GM18870 (cell line): Measurements from ENCODE around the gene FOXJ1.

ENCODE experiments used
- ATAC-seq: cut with Tn5 transposase; IDR thresholded peaks from one replicate; pipeline ENCODE4 v1.9.1; 2021; ENCODE audit warnings: moderate library complexity; ENCODE audit not compliant: unreplicated experiment

Gene FOXJ1

DNA sequence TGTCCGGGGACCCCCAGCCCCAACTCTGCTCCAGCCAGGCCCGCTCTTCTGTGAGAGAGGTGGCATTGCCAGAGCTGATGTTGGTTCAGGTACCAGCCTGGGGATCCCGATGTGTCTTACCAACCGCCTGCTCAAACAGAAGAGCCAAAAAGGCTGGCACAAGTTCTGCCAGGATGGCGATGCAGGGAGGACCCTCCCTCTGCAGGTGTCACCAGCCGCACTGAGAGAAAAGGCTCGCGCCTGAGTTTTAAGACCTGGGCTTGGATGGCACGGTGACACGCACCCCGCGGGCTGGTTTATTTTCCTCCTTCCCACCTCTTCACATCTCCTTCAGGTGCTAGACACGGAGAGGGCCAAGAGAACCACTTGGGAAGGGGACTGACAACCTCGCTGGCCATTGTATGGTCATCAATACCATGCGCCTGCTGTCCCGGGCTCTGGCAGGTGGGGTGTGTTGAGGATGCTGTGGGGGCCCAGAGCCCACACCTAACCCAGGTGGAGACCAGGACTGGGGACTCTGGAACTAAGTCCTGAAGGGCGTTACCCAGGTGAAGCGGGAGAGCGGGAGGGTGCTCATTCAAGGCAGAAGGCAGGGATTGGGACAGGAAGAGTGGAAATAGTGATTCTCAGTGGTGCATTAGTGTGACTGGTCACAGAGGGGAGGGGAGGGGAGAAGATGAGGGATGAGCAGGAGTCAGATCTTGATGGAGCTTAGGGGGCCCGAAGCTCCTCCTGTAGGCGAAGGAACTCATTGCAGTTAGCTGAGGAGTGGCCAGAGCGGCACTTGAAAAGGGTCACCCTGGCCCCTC is 16.3 kb downstream of the FOXJ1 start:
- no peak for ATAC-seq

DNA sequence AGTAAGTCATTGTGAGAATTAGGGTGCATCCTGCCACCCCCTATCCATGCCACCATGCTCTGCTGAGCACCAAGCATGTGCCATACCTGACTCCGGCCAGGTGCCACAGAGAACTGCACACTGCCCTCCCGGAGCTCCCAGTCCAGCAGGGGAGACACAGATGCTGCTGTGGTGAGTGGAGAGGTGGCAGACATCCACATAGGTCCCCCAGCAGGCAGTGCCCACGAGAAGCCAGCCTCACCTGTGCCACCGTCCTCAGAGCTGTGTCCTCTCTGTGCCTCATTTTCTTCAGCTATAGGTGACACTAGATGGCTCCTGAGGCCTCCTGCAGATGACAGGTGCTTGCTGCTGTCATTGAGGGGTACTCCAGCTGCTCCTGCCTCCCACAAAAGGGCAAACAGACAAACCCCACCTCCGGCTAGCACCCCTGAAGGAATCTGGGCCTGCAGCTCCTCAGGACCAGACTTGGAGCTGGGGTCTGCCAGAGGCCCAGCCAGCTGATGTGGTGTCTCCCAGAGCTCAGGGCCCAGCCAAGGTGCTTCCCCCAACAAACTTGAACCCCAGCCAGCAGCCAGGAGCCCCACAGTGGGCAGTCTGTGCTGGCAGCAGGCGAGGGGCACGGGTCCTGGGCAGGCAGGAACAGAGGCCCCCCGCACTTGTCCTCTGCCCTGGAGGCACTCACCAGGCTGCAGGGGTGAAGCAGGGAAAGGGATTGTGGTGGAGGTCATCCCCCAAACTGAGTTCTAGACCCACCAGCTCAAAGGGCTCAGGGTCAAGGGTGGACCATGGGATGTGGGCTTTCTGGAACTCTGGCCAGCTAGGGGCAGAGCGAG is 17.1 kb downstream of the FOXJ1 start:
- ATAC-seq: no peak

DNA sequence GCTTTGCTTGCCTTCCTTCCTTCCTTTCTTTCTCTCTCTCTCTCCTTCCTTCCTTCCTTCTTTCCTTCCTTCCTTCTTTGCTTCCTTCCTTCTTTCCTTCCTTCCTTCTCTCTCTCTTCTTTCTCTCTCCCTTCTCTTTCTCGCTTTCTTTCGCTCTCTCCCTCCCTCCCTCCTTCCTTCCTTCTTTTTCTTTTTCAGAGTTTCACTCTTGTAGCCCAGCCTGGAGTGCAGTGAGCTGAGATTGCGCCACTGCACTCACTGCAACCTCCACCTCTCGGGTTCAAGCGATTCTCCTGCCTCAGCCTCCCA is 17.9 kb downstream of the FOXJ1 start:
- no peak for ATAC-seq

DNA sequence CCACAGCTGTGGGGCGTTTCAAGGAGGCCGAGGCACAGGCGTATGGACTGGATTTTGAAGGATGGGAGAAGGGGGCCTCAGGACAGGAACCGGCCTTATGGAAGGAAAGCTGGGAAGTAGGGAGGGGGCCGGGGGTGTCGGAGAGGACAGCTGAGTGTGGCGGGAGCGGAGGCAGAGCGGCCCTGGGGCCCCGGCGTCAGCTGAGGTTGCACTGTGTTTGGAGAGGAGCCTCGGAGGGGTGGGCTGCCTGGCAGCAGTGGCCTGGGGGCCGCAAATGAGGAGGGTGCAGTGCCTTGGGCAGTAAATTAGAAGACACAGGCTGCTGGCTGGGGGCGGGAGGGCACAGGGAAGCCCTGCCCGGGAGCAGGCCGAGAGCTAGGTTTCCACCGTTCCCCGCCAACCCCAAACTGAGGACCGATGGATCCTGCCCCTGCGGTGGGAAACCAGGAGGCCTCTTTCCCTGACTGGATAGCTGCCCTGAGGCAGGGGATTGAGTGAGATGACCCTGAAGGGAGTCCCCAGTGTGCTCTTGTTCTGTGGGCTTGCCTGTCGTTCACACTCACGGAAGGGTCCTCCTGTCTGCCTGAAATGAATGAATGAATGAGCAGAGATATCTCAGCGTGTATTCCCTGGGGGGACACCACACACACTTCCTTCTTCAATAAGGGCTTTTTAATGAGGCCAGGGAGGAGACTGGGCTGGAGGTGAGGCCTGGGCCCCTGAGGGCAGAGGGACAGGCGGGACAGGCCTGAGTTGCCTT is 18.4 kb downstream of the FOXJ1 start:
- no peak for ATAC-seq

DNA sequence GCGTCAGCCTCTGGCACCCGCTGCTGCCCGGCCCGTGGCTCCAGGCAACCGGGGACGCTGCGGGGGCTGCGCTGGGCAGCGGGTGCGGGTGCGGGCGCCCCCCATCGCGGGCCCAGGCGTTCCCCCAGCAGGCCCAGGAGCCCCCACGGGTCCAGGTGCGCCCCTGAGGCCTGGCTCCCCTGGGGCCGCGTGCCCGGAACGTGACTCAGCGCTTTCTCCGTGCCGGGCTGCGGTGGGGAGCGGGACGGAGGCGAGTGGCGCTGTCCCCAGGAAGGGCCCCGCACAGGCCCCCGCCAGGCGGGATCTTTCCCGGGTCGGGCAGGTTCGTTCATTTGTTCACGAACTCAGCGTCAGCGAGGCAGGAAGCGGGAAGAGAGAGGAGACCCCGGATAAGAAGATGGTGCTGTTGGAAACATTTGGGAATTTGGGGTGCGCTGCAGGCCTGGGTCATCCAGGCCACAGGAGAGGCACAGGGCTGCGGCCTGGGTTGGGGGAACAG is 19.1 kb downstream of the FOXJ1 start:
- ATAC-seq: no peak

DNA sequence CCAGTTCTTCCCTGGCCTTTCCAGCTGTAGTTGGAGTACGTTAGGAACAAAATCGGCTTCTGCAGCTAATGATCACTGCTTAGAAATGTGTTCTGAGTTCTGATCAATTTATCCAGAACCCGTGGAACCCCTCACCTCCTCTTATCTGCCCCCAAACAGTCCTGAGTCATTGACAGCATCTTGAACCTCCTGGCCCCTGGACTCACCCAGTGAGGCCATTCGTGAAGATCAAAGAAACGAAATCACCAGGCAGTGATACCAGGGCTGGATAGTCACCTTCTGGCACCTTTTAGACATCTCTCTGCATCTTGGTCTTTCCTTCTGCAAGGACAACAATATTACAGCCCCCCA is 20.4 kb downstream of the FOXJ1 start:
- no peak for ATAC-seq

DNA sequence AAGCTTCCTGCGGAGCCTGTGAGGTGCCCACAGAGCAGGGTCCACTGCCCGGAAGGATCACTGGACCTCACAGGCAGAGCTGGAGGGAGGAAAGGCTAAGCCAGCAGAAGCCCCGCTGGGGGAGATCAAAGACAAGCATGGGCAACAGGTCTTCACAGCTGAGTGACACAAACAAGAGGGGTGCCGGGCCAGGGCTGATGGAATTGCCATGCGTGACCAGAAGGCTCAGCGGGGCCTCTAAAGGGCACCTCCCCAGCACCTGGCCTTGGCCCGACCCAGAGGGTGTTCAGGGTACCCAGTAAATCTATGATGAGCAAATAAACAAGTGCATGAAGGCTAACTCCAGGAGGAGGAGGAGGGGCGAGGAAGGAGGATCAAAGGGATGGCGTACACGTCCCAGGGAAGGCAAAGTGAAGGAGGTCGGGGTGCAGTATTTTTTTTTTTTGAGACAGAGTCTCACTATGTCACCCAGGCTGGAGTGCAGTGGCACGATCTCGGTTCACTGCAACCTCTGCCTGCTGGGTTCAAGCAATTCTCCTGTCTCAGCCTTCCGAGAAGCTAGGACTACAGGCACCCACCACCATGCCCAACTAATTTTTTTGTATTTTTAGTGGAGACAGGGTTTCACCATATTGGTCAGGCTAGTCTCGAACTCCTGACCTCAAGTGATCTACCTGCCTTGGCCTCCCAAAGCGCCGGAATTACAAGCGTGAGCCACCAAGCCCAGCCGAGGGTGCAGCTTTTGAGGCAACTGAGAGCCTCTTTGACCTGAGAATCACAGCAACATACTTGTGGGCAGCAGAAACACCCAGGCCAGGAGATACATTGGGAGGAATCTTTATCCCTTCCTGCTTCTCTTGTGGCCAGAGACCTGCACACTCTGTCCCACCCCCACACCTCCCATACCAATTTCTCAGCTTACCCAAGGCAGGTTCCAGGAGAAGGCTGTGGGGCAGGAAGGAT is 21.4 kb downstream of the FOXJ1 start:
- no peak for ATAC-seq

DNA sequence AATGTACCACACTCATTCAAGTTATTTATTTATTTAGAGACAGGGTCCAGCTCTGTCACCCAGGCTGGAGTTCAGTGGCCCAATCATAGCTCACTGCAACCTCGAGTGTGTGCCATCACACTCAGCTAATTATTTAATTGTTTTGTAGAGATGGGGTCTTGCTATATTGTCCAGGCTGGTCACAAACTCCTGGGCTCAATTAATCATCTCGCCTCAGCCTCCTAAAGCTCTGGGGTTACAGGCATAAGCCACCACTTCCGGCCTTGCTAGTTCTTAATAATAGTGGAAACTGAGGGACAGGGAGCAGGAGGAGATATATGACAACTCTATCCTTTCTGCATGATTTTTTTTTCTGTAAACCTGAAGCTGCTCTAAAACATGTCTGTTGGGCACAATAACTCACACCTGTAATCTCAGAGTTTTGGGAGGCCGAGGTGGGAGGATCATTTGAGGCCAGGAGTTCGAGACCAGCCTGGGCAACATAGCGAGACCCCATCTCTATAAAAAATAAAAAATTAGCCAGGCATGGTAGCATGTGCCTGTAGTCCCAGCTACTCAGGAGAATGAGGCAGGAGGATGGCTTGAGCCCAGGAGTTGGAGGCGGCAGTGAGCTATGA is 25.8 kb downstream of the FOXJ1 start:
- no peak for ATAC-seq

DNA sequence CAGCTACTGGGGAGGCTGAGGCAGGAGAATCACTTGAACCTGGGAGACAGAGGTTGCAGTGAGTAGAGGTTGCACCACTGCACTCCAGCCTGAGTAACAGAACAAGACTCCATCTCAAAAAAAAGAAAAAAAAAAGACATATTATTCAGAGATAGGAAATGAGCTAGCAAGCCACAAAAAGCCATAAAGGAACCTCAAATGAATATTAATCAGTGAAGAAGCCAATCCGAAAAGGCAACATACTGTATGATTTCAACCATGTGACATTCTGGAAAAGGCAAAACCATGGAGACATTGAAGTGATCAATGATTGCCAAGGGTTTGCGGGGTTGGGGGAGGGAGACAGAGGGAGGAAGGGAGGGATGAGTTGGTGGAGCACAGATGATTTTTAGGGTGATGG is 29.1 kb downstream of the FOXJ1 start:
- no peak for ATAC-seq

DNA sequence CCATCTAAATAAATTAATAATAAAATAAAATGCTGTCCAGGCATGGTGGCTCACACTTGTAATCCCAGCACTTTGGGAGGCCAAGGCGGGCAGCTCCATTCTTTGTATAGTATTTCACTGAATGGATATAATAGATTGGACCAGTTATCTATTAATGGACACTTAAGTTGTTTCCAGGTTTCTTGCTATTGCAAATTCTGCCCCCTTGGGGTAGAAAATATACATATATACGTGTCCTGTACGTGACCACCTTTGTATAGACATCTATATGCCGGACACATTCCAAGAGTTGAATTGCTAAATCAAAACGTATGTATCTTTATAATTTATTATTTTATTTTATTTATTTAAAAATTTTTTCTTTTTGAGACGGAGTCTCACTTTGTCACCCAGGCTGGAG is 33.5 kb downstream of the FOXJ1 start:
- ATAC-seq: no peak

DNA sequence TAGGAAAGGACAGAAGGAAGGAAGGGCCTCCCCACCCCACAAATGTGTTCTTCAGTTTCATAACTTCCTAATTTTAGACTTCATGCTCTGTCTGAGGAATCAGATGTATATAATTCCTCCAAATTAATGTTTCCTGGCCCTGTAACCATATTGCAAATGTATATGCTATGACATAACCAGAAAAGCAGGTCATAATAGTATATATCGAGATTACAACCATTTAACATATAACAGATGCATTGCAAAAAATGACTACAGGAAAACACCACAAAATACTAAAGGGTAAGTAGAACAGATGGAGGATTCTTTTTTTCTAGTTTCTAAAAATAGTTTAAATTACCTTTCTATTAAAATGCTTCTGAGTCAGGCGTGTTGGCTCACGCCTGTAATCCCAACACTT is 34.3 kb downstream of the FOXJ1 start:
- ATAC-seq: no peak

DNA sequence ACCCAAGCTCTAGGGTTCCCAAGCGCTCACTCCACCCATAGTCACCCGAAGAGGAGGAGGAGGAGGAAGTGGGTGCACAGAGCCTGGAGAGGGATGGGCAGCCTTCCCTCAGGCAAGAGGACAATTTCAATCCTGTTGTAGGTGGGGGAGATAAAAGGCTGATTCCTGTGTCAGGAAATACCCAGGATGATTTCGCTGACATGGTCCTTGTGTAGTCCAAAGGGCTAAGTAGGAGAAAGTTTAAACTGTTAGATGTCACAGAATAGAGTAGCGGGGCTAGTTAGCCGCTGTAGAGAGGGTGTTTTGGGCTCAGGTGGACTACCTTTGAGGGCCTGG is 36.2 kb downstream of the FOXJ1 start:
- ATAC-seq: no peak

DNA sequence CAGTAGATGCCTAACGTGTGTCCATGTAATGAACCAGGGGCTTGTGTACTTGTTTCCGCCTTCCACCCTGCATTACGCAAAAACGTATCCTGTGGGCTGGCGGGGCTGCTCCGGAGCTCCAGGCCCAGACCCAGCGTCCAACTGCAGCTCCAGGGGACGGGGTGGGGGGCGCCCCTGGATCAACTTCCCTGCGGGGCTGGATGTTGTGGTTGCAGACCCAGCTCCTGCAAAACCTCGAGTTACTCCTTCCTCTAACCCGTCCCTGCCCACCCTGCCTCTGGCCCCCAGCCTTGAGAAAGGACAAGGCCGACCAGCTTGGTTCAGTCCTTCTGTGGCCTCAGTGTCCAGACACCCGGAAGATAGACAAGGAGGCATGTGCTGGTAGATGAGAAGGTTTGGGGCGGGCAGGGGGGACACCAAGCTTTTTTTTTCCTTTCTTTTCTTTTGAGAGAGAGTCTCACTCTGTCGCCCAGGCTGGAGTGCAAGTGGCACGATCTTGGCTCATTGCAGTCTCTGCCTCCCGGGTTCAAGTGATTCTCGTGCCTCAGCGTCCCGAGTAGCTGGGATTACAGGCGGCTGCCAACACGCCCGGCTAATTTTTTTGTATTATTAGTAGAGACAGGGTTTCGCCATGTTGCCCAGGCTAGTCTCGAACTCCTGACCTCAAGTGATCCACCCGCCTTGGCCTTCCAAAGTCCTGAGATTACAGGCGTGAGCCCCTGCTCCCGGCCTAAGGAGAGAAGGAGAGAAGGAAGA is 36.7 kb downstream of the FOXJ1 start:
- ATAC-seq: no peak

DNA sequence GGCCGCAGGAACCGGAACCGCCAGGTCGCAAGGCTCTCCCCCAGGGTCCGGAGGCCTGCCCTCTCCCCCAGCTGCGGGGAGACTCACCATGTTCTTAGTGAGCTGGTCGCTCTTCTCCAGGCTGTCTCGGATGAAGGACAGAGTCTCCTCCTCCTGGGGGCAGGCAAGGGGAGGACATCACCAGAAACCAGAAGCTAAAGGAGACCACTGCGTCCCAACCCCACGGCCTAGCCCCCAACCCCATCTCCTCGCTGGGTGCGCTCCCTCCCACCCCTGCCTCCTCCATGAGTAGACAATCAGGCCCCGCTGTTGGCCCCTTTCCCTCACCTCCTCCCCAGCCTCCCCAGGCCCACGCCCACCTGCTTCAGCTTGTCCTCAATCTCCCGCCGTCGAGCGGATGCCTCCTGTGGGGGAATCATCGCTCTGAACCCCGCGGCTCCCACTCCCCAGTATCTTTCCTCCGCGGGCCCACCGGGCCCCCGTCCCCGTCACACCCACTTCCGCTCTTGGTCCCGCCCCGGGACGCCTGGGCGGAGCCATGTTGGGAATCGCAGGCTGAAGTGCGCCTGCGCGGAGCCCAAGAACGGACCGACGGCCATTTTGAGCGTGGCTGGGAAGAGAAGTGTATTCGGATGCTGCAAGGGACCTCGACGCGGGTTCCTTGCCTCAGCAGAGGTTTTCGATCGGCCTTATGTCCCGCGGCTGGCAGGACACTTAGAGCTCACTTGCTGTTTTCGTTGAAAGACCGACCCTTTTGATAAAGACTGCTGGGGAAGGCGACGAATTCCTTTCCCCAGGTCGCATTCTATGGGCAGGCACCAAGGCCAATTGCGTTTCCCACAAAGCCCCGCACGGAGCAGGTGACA is 37.5 kb downstream of the FOXJ1 start, which contains the start of gene EXOC7:
Gene EXOC7, minus strand, starts transcription at position 514 of the 866 bp plus-strand sequence. Its CDS starts 95 bp downstream, at position 419.
- ATAC-seq: no peak

DNA sequence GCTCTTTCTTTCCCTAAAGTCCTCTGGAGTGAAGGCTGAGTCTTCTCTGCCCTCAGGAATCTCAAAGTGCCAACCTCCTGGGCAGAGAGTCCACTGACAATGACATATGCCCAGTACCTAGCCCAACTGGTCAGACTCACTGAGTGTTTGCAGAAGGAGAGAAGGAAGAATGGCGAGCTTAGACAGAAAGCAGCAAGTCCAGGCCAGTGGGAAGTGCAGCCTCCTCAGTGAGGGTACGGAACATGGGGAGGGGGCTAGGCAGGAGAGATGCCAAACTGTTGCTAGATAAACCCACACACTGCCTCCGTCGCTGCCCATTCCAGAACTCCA is 38.1 kb downstream of the FOXJ1 start:
- no peak for ATAC-seq

DNA sequence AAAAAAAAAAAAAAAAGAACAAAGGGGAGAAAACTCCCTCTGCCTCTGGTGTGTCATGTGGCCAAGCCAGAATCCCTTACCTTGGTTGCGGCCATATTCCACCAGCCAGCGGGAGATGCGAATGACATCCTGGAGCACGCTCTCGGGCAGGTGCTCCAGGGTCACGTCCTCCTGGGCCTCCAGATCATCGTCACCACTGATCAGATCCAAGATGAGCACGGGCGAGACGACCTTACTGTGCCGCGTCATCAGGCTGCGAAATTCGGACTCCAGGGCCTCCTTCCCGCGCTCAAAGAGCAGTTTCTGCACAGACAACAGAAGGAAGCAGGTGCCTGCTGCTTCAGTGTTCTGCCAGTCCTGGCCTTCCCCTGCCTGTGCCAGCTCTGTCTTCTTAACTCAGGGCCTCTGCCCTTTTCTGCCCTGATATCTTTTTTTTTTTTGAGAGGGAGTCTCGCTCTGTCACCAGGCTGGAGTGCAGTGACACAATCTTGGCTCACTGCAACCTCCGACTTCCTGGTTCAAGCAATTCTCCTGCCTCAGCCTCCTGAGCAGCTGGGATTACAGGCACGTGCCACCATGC is 43.2 kb downstream of the FOXJ1 start:
- ATAC-seq: no peak

DNA sequence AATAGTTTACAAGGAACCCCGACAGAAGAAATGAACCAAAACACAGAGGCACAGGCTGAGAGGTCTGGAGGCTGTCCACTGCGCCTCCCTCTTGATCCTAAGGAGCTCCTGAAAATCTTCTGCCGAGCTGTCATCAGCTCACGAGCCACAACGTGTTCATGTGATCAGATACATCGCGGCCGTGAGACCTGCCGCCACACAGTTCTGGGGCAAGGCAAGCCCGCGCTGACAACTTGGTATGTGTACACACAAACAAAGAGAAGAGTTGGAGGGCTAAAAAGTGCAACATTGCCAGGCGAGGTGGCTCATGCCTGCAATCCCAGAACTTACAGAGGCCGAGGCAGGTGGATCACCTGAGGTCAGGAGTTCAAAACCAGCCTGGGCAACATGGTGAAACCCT is 45.1 kb downstream of the FOXJ1 start:
- ATAC-seq: no peak

DNA sequence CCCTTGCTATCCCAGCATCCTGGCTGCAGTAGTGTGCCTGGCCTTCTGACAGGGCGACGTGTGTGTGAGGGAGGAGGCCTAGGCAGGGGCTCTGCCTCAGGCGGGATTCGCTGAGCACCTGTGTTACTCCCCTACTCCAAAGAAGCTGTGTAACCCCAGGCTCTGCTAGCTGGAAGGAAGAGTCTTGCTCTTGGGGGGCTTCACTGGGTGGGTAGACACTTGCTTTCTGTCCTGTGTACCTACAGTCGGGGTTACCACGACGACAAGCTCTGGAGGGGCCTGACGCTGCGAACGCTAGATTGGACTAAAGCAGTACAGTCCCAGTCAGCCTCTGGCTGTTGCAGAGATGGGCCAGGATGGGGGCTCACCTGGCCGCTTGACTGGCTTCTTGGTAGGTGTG is 47.0 kb downstream of the FOXJ1 start:
- no peak for ATAC-seq
